TTC549 (cell line): ENCODE measurements around the gene PBX1.

ENCODE experiments used
- FAIRE-seq: peaks from 2 replicates; lab custom pipeline; 2012; peaks lifted over from hg19 to GRCh38; lab: Jason Lieb, UNC

The PBX1 gene

DNA sequence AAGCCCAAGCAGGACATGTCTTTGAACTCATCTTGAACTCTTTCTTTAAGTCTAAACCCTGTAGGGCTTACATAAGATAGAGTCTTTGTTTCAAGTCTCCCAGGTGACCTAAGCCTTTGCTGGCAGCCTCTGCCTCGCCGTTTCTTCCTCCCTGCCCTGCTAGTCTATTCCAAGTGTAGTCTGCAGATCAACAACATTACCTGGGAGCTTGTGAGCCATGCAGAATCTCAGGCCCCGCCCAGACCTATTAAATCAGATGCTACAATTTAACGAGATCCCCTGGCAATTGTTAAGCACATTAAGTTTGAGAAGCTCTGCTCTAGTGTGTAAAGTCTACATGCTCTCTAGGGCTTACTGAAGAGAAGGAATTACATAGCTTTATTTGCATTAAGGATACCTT lies 271.6 kb downstream of the PBX1 start:
- no peak for FAIRE-seq

- FAIRE-seq, result no peak
Observed at GRCh38 chr1:164834641-164835040, 275.7 kb downstream of the PBX1 start.

DNA sequence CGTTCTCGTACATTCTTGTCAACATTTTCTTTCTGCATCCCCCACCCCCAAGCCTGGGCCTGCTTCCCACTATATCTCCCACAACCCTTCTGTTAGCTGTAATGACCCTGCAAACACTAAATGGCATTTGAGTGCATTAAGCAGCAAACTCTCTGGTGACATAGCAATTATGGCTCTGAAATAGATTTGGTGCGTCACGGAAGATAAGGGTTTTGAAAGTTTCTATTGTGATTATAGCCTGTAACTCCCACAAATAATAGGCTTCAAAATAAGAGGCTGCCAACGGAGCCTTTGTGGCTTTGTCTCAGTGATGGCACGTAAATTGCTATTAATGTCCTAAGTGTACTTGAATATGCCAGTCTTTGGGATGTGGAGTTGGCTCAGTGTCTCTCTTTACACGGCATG lies 277.6 kb downstream of the PBX1 start:
- FAIRE-seq, result no peak

DNA sequence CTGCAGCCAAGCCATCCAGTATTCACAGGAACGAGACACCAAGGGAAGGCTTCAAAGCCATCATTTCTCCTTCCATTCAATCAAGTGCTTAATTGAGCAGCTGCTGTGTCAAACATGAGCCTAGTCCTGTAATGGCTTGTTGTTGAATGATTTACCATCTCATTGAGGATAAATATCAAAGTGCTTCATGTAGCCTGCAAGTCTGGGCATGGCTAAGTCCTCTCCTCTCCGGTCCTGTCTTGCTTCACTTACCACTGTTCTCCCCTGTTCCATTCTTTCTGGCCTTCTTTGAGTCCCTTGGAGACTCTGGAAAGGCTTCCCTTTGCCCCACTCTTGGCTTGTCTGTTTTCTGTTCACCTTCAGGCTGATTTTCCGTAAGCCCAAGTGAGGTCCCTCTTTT lies 279.8 kb downstream of the PBX1 start:
- FAIRE-seq, result no peak

GRCh38 chr1:164840936-164841335 lies 282.0 kb downstream of the PBX1 start:
- no peak for FAIRE-seq

- no peak for FAIRE-seq
Observed at GRCh38 chr1:164841702-164842465, 282.9 kb downstream of the PBX1 start.

- FAIRE-seq, result no peak
Observed at GRCh38 chr1:164842870-164843269, 283.9 kb downstream of the PBX1 start.

DNA sequence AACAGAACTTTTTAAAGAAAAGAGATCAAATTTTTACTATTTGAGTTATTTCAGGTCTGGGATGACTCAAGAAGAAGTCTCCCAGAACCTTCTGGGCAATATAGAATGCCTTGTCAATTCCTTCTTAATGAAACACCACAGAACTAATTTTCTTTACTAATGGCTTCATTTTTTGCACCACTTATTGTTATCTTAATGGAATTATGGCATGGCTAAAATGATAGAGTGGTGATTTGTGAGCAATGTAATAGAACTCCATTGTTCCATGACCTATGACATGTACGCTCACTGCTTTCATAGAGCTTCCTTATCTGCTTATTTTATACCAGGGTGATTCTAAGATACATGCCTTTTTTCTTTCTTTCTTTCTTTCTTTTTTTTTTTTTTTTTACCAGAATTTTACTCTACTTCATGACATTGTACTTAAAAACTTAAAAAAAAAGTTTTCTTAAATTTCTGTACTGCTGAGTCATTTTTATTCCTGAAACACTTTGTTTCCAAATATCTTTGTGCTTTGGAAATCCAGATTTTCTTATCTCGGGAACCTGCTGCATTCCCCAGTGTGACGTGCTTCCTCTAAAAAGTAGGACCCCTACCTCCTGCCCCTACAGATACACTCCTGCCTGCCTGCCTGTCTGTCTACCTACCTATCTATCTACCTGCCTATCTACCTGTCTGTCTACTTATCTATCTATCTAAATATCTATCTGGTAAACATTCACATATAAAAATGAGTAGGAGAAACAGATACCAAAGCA lies 284.9 kb downstream of the PBX1 start:
- FAIRE-seq, result peak; percentile 46

DNA sequence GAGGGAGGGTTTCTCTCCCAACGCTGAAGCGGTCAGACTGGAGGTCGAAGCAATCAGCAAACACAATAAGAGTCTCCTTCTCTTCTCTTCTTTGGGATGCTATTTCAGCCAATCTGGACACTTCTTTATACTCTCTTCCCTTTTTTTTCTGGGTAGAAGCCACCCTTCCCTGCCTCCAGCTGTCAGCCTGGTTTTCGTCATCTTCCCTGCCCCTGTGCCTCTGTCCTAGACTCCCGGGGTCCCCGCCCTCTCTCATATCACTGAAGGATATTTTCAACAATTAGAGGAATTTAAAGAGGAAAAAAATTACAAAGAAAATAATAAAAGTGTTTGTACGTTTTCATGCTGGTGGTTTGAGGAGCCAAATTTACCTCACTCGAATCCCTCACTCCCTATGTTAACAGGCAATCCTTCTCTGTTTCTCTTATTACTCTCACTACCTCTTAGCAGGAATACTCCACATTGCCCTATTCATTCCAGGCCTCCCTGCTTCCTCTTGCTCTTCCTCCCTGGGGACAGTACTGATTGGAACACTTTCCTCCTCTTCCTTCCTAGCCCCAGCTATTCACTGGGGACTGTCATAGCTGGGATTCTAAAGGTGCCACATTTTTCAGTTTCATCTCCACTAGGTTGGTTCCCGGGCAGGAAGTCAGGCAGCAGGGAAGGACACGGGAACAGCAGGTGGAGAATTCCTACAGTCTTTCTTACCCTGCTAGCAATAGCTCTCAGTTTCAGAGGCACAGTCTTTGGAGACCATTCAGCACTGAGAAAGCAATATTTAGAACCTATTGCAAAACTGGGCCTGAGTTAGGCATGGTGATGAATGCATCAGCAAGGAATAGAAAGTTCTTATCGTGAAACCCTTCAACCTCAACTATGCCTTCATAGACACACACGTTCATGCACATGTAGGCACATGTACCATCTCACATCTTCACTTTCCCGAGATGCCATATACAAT lies 288.0 kb downstream of the PBX1 start:
- no peak for FAIRE-seq

GRCh38 chr1:164853146-164853545 lies 294.2 kb downstream of the PBX1 start:
- no peak for FAIRE-seq

DNA sequence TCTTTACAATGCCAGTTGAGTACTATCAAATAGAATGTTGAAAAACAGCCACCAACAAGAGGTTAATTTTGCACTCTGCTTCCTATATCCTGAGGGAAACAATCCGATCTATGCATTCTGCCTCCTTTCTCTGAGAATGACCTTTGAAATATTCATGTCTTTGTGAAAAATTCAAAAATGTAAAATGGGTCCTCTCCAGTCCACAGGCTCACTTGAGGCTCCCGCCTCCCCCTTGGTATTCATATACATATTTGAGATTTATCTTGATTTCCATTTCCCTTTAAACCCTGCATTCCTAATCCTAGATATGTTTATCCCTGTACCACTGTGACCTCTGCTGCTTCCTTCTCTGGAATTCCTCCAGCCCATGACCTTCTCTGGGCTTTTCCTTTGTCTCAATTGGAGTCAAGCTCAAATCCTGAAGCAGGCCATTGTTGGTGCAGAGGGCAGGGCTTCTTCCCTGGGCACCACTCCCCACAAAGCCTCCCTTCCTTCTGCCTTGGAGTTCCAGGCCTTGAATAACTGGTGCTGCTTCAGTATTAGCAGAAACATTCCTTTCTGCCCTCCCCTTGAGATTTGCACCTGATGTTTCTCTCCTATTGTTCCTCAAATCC lies 296.8 kb downstream of the PBX1 start:
- FAIRE-seq, result no peak

GRCh38 chr1:164856381-164856780 lies 297.4 kb downstream of the PBX1 start:
- FAIRE-seq, result no peak

DNA sequence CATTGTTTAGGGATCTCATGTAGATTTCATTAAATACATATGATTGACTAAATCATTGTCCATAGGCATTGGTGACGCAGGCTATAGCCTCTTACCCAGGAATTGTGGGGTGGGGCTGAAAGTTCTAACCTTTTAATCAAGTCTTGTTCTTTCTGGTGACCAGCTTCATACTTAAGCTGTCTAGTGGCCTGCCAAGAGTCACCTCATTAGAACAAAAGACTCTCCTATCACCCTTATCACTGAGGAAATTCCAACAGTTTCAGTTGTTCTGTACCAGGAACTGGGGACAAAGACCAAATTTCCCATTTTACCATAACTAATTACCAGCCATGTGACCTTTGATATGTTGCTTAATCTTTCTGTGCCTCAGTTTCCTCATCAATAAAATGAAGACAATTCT lies 298.5 kb downstream of the PBX1 start:
- no peak for FAIRE-seq

GRCh38 chr1:164858096-164858632 lies 299.2 kb downstream of the PBX1 start:
- FAIRE-seq, result no peak

DNA sequence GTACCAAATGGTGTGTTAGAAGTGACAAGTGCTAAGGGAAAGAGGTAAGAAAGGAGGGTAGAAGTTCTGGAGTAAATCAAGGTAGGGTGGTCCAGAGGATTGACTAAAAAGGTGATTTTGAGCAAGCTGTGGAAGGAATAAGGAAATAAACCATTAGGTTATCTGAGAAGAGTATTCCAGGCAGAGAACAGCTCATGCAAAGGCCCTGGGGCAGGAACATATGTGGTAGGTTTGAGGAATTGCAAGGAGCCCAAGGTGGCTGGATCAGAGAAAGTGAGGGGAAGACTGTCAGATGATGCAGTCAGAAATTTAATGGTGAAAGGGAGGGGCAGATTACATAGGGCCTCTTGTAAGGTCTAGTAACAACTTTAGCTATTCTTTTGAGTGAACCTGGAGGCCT lies 302.6 kb downstream of the PBX1 start:
- no peak for FAIRE-seq

DNA sequence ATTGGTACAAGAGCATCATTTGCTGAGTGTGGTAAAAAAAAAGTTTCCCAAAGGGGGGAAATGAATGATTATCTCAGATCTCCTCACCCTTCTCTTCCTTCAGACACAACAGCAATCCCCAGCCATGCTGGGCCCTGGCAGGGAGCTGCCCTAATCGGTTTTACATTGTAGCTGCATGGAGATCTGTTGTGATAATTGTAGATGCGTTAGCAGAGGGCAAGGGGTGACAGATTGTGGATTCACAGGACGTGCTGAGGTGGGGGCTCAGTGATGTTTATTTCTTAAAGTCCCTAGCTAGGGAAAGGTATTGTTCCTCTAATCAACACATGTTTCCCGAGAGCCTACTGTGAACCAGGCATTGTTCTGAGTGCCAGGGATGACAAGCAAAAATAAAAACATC lies 304.1 kb downstream of the PBX1 start:
- FAIRE-seq, result no peak

DNA sequence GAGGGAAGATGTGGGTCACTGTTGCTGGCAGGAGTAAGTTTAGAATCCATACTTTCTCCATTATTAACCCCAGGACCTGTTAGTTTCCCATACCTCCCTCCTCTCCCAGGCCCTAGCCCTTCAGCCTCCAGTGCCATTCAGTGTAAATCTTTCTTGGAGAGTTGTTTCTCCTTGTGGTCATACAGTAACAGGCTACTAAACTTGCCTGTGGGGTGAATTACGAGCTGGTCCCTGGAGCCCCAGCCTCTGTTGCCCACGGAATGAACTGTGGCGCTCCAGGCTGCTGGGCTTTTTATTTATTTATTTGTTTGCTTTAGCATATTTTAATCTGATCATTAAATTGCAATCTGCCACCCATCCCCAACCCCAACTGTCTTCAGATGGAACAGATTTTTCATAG lies 305.2 kb downstream of the PBX1 start:
- no peak for FAIRE-seq

GRCh38 chr1:164865385-164865784 lies 306.4 kb downstream of the PBX1 start:
- FAIRE-seq, result no peak

DNA sequence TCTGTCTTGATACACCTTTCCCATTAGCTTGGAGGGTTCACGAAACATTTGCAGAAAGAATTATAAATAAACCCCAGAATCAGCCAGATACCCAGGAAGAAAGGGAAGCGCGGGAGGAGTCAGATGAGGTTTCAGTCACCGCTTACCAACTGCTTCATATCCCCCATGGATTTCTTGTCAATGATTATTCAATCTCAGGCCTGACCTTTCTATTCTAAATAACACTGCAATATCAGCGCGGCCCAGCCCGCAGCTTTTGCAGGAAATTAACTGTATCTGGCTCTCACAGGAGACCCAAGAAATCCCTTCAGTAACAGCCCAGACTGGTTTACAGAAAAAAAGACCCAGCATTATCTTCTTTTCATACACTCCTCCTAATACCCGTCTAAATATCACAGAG lies 308.6 kb downstream of the PBX1 start:
- no peak for FAIRE-seq

DNA sequence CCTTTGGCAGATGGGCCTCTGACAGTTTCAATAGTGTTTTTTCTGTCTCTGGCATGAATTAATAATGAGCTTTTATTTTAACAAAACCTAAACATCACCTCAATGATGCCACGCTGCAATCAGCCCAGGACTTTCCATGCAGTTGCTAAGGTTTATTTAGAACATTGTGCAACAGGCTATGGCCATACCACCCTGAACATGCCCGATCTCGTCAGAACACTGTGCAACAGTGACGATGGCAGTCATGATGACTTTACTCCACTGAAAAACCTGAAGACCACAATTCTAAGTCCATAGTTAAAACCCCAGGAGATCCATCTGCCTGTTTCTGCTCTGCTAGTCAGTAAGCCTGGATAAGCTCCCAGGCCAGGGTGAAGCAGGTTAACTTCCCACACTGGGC lies 310.0 kb downstream of the PBX1 start:
- FAIRE-seq, result no peak

DNA sequence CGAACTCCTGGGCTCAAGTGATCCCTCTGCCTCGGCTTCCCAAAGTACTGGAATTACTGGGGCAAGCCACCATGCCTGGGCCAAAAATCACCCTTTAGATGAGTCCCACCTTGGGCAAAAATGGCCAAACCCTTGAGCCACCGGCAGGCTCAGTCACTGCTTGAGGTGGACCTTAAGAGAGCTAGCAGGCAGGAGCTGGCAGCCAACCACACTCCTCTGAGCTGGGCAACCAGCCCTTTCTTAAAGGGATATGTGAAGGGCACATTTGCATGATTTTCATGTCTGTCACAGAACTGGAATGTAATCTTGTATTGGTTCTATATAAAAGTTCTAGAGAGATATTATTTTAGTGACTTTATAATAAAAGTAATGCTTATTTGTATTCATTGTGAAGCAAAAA lies 316.5 kb downstream of the PBX1 start:
- FAIRE-seq, result no peak
